Measurements from ENCODE around the gene PTPN5.

GRCh38 chr11:18696638-18697225 lies 94.9 kb downstream of the PTPN5 start:
- TF ChIP-seq ESRRG (CRISPR knock-in tag; IDR thresholded peaks at IDR 0.05) = no peak
- TF ChIP-seq, protein P1, sequence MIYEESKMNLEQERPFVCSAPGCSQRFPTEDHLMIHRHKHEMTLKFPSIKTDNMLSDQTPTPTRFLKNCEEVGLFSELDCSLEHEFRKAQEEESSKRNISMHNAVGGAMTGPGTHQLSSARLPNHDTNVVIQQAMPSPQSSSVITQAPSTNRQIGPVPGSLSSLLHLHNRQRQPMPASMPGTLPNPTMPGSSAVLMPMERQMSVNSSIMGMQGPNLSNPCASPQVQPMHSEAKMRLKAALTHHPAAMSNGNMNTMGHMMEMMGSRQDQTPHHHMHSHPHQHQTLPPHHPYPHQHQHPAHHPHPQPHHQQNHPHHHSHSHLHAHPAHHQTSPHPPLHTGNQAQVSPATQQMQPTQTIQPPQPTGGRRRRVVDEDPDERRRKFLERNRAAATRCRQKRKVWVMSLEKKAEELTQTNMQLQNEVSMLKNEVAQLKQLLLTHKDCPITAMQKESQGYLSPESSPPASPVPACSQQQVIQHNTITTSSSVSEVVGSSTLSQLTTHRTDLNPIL (CRISPR knock-in tag; IDR thresholded peaks at IDR 0.05; ENCODE audit: low read depth) = no peak
- TF ChIP-seq ZFP3 (CRISPR knock-in tag; IDR thresholded peaks at IDR 0.05) = no peak
- no peak for TF ChIP-seq PPARA (CRISPR knock-in tag; IDR thresholded peaks at IDR 0.05; ENCODE audit: borderline replicate concordance)
- no peak for TF ChIP-seq RARB (CRISPR knock-in tag; IDR thresholded peaks at IDR 0.05)
- TF ChIP-seq ARNTL (CRISPR knock-in tag; IDR thresholded peaks at IDR 0.05; ENCODE audit: borderline replicate concordance, low read depth) = no peak
- TF ChIP-seq ZFP30 (CRISPR knock-in tag; IDR thresholded peaks at IDR 0.05) = no peak
- TF ChIP-seq SNAI2 (CRISPR knock-in tag; IDR thresholded peaks at IDR 0.05) = no peak
- TF ChIP-seq TOX (CRISPR knock-in tag; IDR thresholded peaks at IDR 0.05; ENCODE audit: borderline replicate concordance) = no peak
- no peak for TF ChIP-seq TCF4 (CRISPR knock-in tag; IDR thresholded peaks at IDR 0.05; ENCODE audit: borderline replicate concordance)
- no peak for TF ChIP-seq ZNF8 (CRISPR knock-in tag; IDR thresholded peaks at IDR 0.05)
- TF ChIP-seq, protein P2, sequence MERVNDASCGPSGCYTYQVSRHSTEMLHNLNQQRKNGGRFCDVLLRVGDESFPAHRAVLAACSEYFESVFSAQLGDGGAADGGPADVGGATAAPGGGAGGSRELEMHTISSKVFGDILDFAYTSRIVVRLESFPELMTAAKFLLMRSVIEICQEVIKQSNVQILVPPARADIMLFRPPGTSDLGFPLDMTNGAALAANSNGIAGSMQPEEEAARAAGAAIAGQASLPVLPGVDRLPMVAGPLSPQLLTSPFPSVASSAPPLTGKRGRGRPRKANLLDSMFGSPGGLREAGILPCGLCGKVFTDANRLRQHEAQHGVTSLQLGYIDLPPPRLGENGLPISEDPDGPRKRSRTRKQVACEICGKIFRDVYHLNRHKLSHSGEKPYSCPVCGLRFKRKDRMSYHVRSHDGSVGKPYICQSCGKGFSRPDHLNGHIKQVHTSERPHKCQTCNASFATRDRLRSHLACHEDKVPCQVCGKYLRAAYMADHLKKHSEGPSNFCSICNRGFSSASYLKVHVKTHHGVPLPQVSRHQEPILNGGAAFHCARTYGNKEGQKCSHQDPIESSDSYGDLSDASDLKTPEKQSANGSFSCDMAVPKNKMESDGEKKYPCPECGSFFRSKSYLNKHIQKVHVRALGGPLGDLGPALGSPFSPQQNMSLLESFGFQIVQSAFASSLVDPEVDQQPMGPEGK (CRISPR knock-in tag; IDR thresholded peaks at IDR 0.05; ENCODE audit: borderline replicate concordance) = no peak

Measured in SK-N-SH treated with all-trans-retinoic acid at 6 μM for 48 hours (cell line).